Mucosa of rectum (tissue), 2 donors: Measurements from ENCODE around the gene FOXO3.
A peak's percentile ranks its signal among the peaks of the same experiment; 100 is the strongest.

ENCODE experiments used
- H3K27ac ChIP-seq, 2 donors: one replicate each; pipeline ENCODE4 v1.7.0; 2013; ENCODE audit warnings: inconsistent platforms in 2 of 2, low read depth in 2 of 2, low read length in 2 of 2
- H3K27me3 ChIP-seq, 2 donors: one replicate each; pipeline ENCODE4 v1.7.0; 2013; ENCODE audit warnings: low read length in 2 of 2; ENCODE audit not compliant: control insufficient read depth in 2 of 2, insufficient read depth in 2 of 2
- H3K36me3 ChIP-seq, 2 donors: one replicate each; pipeline ENCODE4 v1.7.0; 2013; ENCODE audit warnings: low read length in 2 of 2; ENCODE audit not compliant: control insufficient read depth in 2 of 2, insufficient read depth in 2 of 2
- H3K4me1 ChIP-seq, 2 donors: one replicate each; pipeline ENCODE4 v1.7.0; 2013; ENCODE audit warnings: low read length in 2 of 2, mild to moderate bottlenecking in 1 of 2; ENCODE audit not compliant: control insufficient read depth in 2 of 2, insufficient read depth in 2 of 2
- H3K4me3 ChIP-seq, 2 donors: one replicate each; pipeline ENCODE4 v1.7.0; 2013; ENCODE audit warnings: low read length in 2 of 2
- H3K9ac ChIP-seq, 2 donors: one replicate each; pipeline ENCODE4 v1.7.0; 2013; ENCODE audit warnings: low read length in 2 of 2, low read depth in 1 of 2, mild to moderate bottlenecking in 1 of 2
- H3K9me3 ChIP-seq, 2 donors: one replicate each; pipeline ENCODE4 v1.7.0; 2013; ENCODE audit warnings: low read length in 2 of 2; ENCODE audit not compliant: control insufficient read depth in 2 of 2
- donor health status: healthy.
- donor health status: Normal muscosa, but diverticular disease.

FOXO3 gene

GRCh38 chr6:108610270-108610839 is 49.6 kb downstream of the FOXO3 start:
- Histone ChIP-seq H3K4me3 (no peak overlapping the region), H3K27ac (no peak overlapping the region), H3K9me3 (no peaks in the 10 kb centered on the region), H3K36me3 (no peaks in the 10 kb centered on the region), H3K27me3 (no peaks in the 10 kb centered on the region), H3K9ac (no peak overlapping the region), H3K4me1 (peaks cover 0 to 13% of the 10 kb centered on the region in 2 donors)

GRCh38 chr6:108610957-108611586 is 50.4 kb downstream of the FOXO3 start:
- no peaks in the 10 kb centered on the region for H3K9me3 ChIP-seq
- H3K27ac ChIP-seq: no peak overlapping the region
- H3K27me3 ChIP-seq: no peaks in the 10 kb centered on the region
- H3K36me3 ChIP-seq: no peaks in the 10 kb centered on the region
- peaks cover 0 to 13% of the 10 kb centered on the region in 2 donors for H3K4me1 ChIP-seq
- no peak overlapping the region for H3K9ac ChIP-seq
- H3K4me3 ChIP-seq: no peak overlapping the region

- H3K36me3 ChIP-seq: no peaks in the 10 kb centered on the region
- H3K4me1 ChIP-seq: peaks cover 0 to 9% of the 10 kb centered on the region in 2 donors
- no peak overlapping the region for H3K9ac ChIP-seq
- no peak overlapping the region for H3K4me3 ChIP-seq
- no peaks in the 10 kb centered on the region for H3K9me3 ChIP-seq
- H3K27me3 ChIP-seq: no peaks in the 10 kb centered on the region
- no peak overlapping the region for H3K27ac ChIP-seq
Observed at GRCh38 chr6:108612852-108613251, 52.1 kb downstream of the FOXO3 start.

- peaks cover 0 to 11% of the 10 kb centered on the region in 2 donors for H3K4me1 ChIP-seq
- H3K27me3 ChIP-seq: no peaks in the 10 kb centered on the region
- H3K27ac ChIP-seq: no peak overlapping the region
Observed at GRCh38 chr6:108616544-108616943, 55.8 kb downstream of the FOXO3 start.

GRCh38 chr6:108616973-108617372 is 56.3 kb downstream of the FOXO3 start:
- Histone ChIP-seq H3K36me3 (no peaks in the 10 kb centered on the region), H3K9me3 (no peaks in the 10 kb centered on the region), H3K27ac (no peak overlapping the region), H3K9ac (no peak overlapping the region), H3K4me1 (peaks cover 0 to 14% of the 10 kb centered on the region in 2 donors), H3K4me3 (no peak overlapping the region), H3K27me3 (no peaks in the 10 kb centered on the region)

More at GRCh38 chr6:108616544-108616943, 55.8 kb downstream of the FOXO3 start:
- Histone ChIP-seq H3K36me3 (no peaks in the 10 kb centered on the region), H3K4me3 (no peak overlapping the region), H3K9ac (no peak overlapping the region), H3K9me3 (no peaks in the 10 kb centered on the region)

GRCh38 chr6:108618623-108619152 is 58.0 kb downstream of the FOXO3 start:
- no peak overlapping the region for H3K27ac ChIP-seq
- no peaks in the 10 kb centered on the region for H3K27me3 ChIP-seq
- H3K9me3 ChIP-seq: no peaks in the 10 kb centered on the region
- no peak overlapping the region for H3K9ac ChIP-seq
- H3K4me1 ChIP-seq: peaks cover 4 to 19% of the 10 kb centered on the region in 2 donors
- no peak overlapping the region for H3K4me3 ChIP-seq
- H3K36me3 ChIP-seq: no peaks in the 10 kb centered on the region

- Histone ChIP-seq H3K36me3 (no peaks in the 10 kb centered on the region), H3K27me3 (no peaks in the 10 kb centered on the region), H3K27ac (no peak overlapping the region), H3K4me3 (no peak overlapping the region), H3K4me1 (peaks cover 4 to 19% of the 10 kb centered on the region in 2 donors), H3K9ac (no peak overlapping the region), H3K9me3 (no peaks in the 10 kb centered on the region)
Observed at GRCh38 chr6:108619431-108620197, 58.9 kb downstream of the FOXO3 start.

GRCh38 chr6:108621117-108621516 is 60.4 kb downstream of the FOXO3 start:
- no peak overlapping the region for H3K27ac ChIP-seq

GRCh38 chr6:108622641-108623298 is 62.1 kb downstream of the FOXO3 start:
- H3K27ac ChIP-seq: peak overlapping the region; percentile 10 to 48
- no peaks in the 10 kb centered on the region for H3K27me3 ChIP-seq
- no peaks in the 10 kb centered on the region for H3K36me3 ChIP-seq
- no peak overlapping the region for H3K9ac ChIP-seq
- H3K4me1 ChIP-seq: peaks cover 4 to 27% of the 10 kb centered on the region in 2 donors
- no peak overlapping the region for H3K4me3 ChIP-seq
- H3K9me3 ChIP-seq: no peaks in the 10 kb centered on the region

More at GRCh38 chr6:108621117-108621516, 60.4 kb downstream of the FOXO3 start:
- Histone ChIP-seq H3K36me3 (no peaks in the 10 kb centered on the region), H3K27me3 (no peaks in the 10 kb centered on the region), H3K4me3 (no peak overlapping the region), H3K4me1 (peaks cover 4 to 22% of the 10 kb centered on the region in 2 donors), H3K9ac (no peak overlapping the region), H3K9me3 (no peaks in the 10 kb centered on the region)
